Left ventricle myocardium inferior (tissue), 1 donor: ENCODE results near the gene GPC6. TPM values are rescaled to one million over a fixed set of nuclear protein-coding genes. Genes with fewer than 3 reads are reported as not detected.
"Not testable (repeated sequence)": the region's sequence is repeated elsewhere in the genome, so short reads cannot be mapped to it uniquely, and the experiment has no call there.

Source experiments
- DNase-seq: peaks from one replicate; pipeline ENCODE4 v3.0.0-alpha.2; 2020
- H3K27ac ChIP-seq: fragments of 200-600 bp; replicated peaks from 2 replicates; pipeline ENCODE4 v1.8.0; 2021
- H3K27me3 ChIP-seq: fragments of 200-600 bp; 2 replicates; pipeline ENCODE4 v1.8.0; 2021; ENCODE audit warnings: low read depth
- H3K36me3 ChIP-seq: fragments of 200-600 bp; 2 replicates; pipeline ENCODE4 v1.8.0; 2021
- H3K4me1 ChIP-seq: fragments of 200-600 bp; 2 replicates; pipeline ENCODE4 v1.8.0; 2021
- H3K4me3 ChIP-seq: fragments of 200-600 bp; 2 replicates; pipeline ENCODE4 v1.8.0; 2021; ENCODE audit warnings: mild to moderate bottlenecking, moderate library complexity
- H3K9me3 ChIP-seq: fragments of 200-600 bp; replicated peaks from 2 replicates; pipeline ENCODE4 v1.8.0; 2021
- intact Hi-C: fragments of 100-400 bp; cut with micrococcal nuclease; formaldehyde crosslinking; loops from one replicate; pipeline ENCODE4 v1.11.0; 2022
- total RNA-seq: library from RNA; stranded (reverse); fragmentation: NEBNext Ultra II Directional; extraction: Animal tissue kit (Norgen Biotek cat#: 25700); gene quantifications from one replicate; pipeline ENCODE4 v1.2.1, GENCODE V29; 2021
- TF ChIP-seq, protein P1 (sequence below): fragments of 200-600 bp; IDR thresholded peaks from 2 replicates; pipeline ENCODE4 v1.8.0; 2021; ENCODE audit warnings: antibody characterized with exemption, mild to moderate bottlenecking, borderline replicate concordance
- donor health status: DM: no; HTN: yes; CAD: no; lungs with severe emphysema.

GPC6 gene
- total RNA-seq, 1 donor from 2014 or later, result 1.8 TPM

GRCh38 chr13:93193682-93194081 lies 32.9 kb upstream of the GPC6 start:
- intact Hi-C loops, result no loop called here

DNA sequence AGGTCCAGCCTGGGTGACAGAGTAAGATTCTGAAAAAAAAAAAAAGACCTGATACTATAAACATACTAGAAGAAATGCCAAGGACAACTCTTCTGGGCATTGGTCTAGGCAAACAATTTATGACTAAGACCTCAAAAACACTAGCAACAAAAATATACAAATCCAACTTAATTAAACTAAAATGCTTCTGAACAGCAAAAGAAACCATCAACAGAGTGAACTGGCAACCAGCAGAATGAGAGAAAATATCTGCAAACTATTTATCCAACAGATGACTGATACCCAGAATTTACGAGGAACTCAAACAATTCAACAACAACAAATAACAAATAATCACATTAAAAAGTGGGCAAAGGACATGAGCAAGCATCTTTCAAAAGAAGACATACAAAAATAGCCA lies 26.8 kb upstream of the GPC6 start:
- no peak for DNase-seq
- Histone ChIP-seq H3K27me3 (no peaks in the 10 kb centered on the region), H3K4me1 (no peaks in the 10 kb centered on the region), H3K27ac (no peak overlapping the region), H3K9me3 (peaks cover 32% of the 10 kb centered on the region), H3K36me3 (no peaks in the 10 kb centered on the region), H3K4me3 (no peak overlapping the region)
- TF ChIP-seq, protein P1, sequence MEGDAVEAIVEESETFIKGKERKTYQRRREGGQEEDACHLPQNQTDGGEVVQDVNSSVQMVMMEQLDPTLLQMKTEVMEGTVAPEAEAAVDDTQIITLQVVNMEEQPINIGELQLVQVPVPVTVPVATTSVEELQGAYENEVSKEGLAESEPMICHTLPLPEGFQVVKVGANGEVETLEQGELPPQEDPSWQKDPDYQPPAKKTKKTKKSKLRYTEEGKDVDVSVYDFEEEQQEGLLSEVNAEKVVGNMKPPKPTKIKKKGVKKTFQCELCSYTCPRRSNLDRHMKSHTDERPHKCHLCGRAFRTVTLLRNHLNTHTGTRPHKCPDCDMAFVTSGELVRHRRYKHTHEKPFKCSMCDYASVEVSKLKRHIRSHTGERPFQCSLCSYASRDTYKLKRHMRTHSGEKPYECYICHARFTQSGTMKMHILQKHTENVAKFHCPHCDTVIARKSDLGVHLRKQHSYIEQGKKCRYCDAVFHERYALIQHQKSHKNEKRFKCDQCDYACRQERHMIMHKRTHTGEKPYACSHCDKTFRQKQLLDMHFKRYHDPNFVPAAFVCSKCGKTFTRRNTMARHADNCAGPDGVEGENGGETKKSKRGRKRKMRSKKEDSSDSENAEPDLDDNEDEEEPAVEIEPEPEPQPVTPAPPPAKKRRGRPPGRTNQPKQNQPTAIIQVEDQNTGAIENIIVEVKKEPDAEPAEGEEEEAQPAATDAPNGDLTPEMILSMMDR, result no peak
- intact Hi-C loops, result no loop called here

More at GRCh38 chr13:93193682-93194081, 32.9 kb upstream of the GPC6 start:
- no peak for DNase-seq
- TF ChIP-seq, protein P1, result no peak
- Histone ChIP-seq H3K36me3 (no peaks in the 10 kb centered on the region), H3K4me3 (no peak overlapping the region), H3K9me3 (peaks cover 28% of the 10 kb centered on the region), H3K27me3 (no peaks in the 10 kb centered on the region), H3K27ac (no peak overlapping the region), H3K4me1 (no peaks in the 10 kb centered on the region)

GRCh38 chr13:93200626-93201025 lies 26.0 kb upstream of the GPC6 start:
- TF ChIP-seq, protein P1, result no peak
- Histone ChIP-seq H3K4me3 (no peak overlapping the region), H3K36me3 (no peaks in the 10 kb centered on the region), H3K27ac (no peak overlapping the region), H3K9me3 (peaks cover 32% of the 10 kb centered on the region), H3K27me3 (no peaks in the 10 kb centered on the region), H3K4me1 (no peaks in the 10 kb centered on the region)
- intact Hi-C loops, result no loop called here
- no peak for DNase-seq

- Histone ChIP-seq H3K4me1 (no peaks in the 10 kb centered on the region), H3K36me3 (no peaks in the 10 kb centered on the region), H3K27me3 (no peaks in the 10 kb centered on the region), H3K27ac (no peak overlapping the region), H3K4me3 (no peak overlapping the region), H3K9me3 (peaks cover 29% of the 10 kb centered on the region)
- TF ChIP-seq, protein P1, result no peak
- intact Hi-C loops, result no loop called here
- no peak for DNase-seq
Observed at GRCh38 chr13:93201992-93202558, 24.5 kb upstream of the GPC6 start.

- DNase-seq, intact Hi-C loops, H3K4me1 ChIP-seq, H3K36me3 ChIP-seq, H3K27ac ChIP-seq, H3K27me3 ChIP-seq, H3K9me3 ChIP-seq, H3K4me3 ChIP-seq: not testable (repeated sequence)
Observed at GRCh38 chr13:93206778-93207392, 19.7 kb upstream of the GPC6 start.

- TF ChIP-seq, protein P1, result no peak
- intact Hi-C loops, result no loop called here
- DNase-seq, result no peak
- Histone ChIP-seq H3K36me3 (no peaks in the 10 kb centered on the region), H3K4me3 (no peak overlapping the region), H3K27ac (no peak overlapping the region), H3K9me3 (no peaks in the 10 kb centered on the region), H3K4me1 (no peaks in the 10 kb centered on the region), H3K27me3 (no peaks in the 10 kb centered on the region)
Observed at GRCh38 chr13:93216122-93216521, 10.5 kb upstream of the GPC6 start.
